ENCODE data around the gene GUCY1B1.

GUCY1B1 gene

GRCh38 chr4:155819066-155819465 is 60.2 kb downstream of the GUCY1B1 start:
- Histone ChIP-seq H3K79me1 (ENCODE audit: low read length) (no peaks in the 10 kb centered on the region), H3K4me2 (ENCODE audit: low read length) (no peak overlapping the region), H4K8ac (ENCODE audit: low read depth, low read length) (no peak overlapping the region), H2BK120ac (ENCODE audit: low read depth, low read length) (no peak overlapping the region), H3K4me3 (ENCODE audit: low read length) (no peak overlapping the region), H3K4ac (ENCODE audit: low read depth, low read length) (no peak overlapping the region), H3K23ac (ENCODE audit: low read length) (no peak overlapping the region), H4K5ac (ENCODE audit: low read length) (no peak overlapping the region), H3K36me3 (ENCODE audit: control insufficient read depth, insufficient read depth, low read length) (no peaks in the 10 kb centered on the region), H3K18ac (ENCODE audit: low read length) (no peak overlapping the region), H3K9ac (ENCODE audit: low read length) (no peak overlapping the region), H2BK15ac (replicated peaks; ENCODE audit: low read depth) (no peak overlapping the region), H2AK5ac (ENCODE audit: low read length) (no peak overlapping the region), H3K4me1 (ENCODE audit: control insufficient read depth, low read depth, low read length) (no peaks in the 10 kb centered on the region), H3K27ac (ENCODE audit: low read depth, low read length) (no peak overlapping the region), H2BK5ac (ENCODE audit: low read length) (no peak overlapping the region), H3K79me2 (ENCODE audit: control insufficient read depth, insufficient read depth, low read length) (no peaks in the 10 kb centered on the region), H3K27me3 (ENCODE audit: insufficient read depth, low read length, poor library complexity) (no peaks in the 10 kb centered on the region), H3K56ac (ENCODE audit: low read length) (no peak overlapping the region)
- WGBS (ENCODE audit: extremely low coverage, insufficient coverage, low lambda C conversion rate) = no CpG with 5 or more reads among the region's 1 CpG
- DNase-seq = no peak

GRCh38 chr4:155820887-155821518 is 62.2 kb downstream of the GUCY1B1 start:
- no CpG with 5 or more reads among the region's 4 CpGs for WGBS (ENCODE audit: extremely low coverage, insufficient coverage, low lambda C conversion rate)
- H3K79me1 ChIP-seq (ENCODE audit: low read length) = no peaks in the 10 kb centered on the region
- no peaks in the 10 kb centered on the region for H3K79me2 ChIP-seq (ENCODE audit: control insufficient read depth, insufficient read depth, low read length)
- H2BK5ac ChIP-seq (ENCODE audit: low read length) = no peak overlapping the region
- H4K5ac ChIP-seq (ENCODE audit: low read length) = no peak overlapping the region
- H3K4ac ChIP-seq (ENCODE audit: low read depth, low read length) = no peak overlapping the region
- H4K8ac ChIP-seq (ENCODE audit: low read depth, low read length) = no peak overlapping the region
- H3K4me1 ChIP-seq (ENCODE audit: control insufficient read depth, low read depth, low read length) = no peaks in the 10 kb centered on the region
- no peak overlapping the region for H3K4me3 ChIP-seq (ENCODE audit: low read length)
- H3K23ac ChIP-seq (ENCODE audit: low read length) = no peak overlapping the region
- H3K56ac ChIP-seq (ENCODE audit: low read length) = no peak overlapping the region
- H2AK5ac ChIP-seq (ENCODE audit: low read length) = no peak overlapping the region
- no peak overlapping the region for H2BK15ac ChIP-seq (replicated peaks; ENCODE audit: low read depth)
- H3K27ac ChIP-seq (ENCODE audit: low read depth, low read length) = no peak overlapping the region
- no peak overlapping the region for H3K4me2 ChIP-seq (ENCODE audit: low read length)
- no peak for DNase-seq
- H2BK120ac ChIP-seq (ENCODE audit: low read depth, low read length) = no peak overlapping the region
- H3K9ac ChIP-seq (ENCODE audit: low read length) = no peak overlapping the region
- no peak overlapping the region for H3K18ac ChIP-seq (ENCODE audit: low read length)
- H3K36me3 ChIP-seq (ENCODE audit: control insufficient read depth, insufficient read depth, low read length) = no peaks in the 10 kb centered on the region
- no peaks in the 10 kb centered on the region for H3K27me3 ChIP-seq (ENCODE audit: insufficient read depth, low read length, poor library complexity)

GRCh38 chr4:155822572-155822971 is 63.8 kb downstream of the GUCY1B1 start:
- DNase-seq = peak; percentile 60

GRCh38 chr4:155828628-155829027 is 69.8 kb downstream of the GUCY1B1 start:
- no peak overlapping the region for H2BK120ac ChIP-seq (ENCODE audit: low read depth, low read length)
- H3K4me1 ChIP-seq (ENCODE audit: control insufficient read depth, low read depth, low read length) = no peaks in the 10 kb centered on the region
- H3K4me2 ChIP-seq (ENCODE audit: low read length) = no peak overlapping the region
- H4K8ac ChIP-seq (ENCODE audit: low read depth, low read length) = no peak overlapping the region
- no peak overlapping the region for H2BK5ac ChIP-seq (ENCODE audit: low read length)
- no peaks in the 10 kb centered on the region for H3K27me3 ChIP-seq (ENCODE audit: insufficient read depth, low read length, poor library complexity)
- H3K4me3 ChIP-seq (ENCODE audit: low read length) = no peak overlapping the region
- H2AK5ac ChIP-seq (ENCODE audit: low read length) = no peak overlapping the region
- H3K36me3 ChIP-seq (ENCODE audit: control insufficient read depth, insufficient read depth, low read length) = no peaks in the 10 kb centered on the region
- H3K56ac ChIP-seq (ENCODE audit: low read length) = no peak overlapping the region
- H3K79me2 ChIP-seq (ENCODE audit: control insufficient read depth, insufficient read depth, low read length) = no peaks in the 10 kb centered on the region
- H2BK15ac ChIP-seq (replicated peaks; ENCODE audit: low read depth) = no peak overlapping the region
- no peak overlapping the region for H3K9ac ChIP-seq (ENCODE audit: low read length)
- WGBS (ENCODE audit: extremely low coverage, insufficient coverage, low lambda C conversion rate) = no CpG with 5 or more reads among the region's 3 CpGs
- no peak overlapping the region for H3K18ac ChIP-seq (ENCODE audit: low read length)
- no peak overlapping the region for H3K4ac ChIP-seq (ENCODE audit: low read depth, low read length)
- DNase-seq = no peak
- no peaks in the 10 kb centered on the region for H3K79me1 ChIP-seq (ENCODE audit: low read length)
- no peak overlapping the region for H3K27ac ChIP-seq (ENCODE audit: low read depth, low read length)
- H4K5ac ChIP-seq (ENCODE audit: low read length) = no peak overlapping the region
- H3K23ac ChIP-seq (ENCODE audit: low read length) = no peak overlapping the region

More at GRCh38 chr4:155822572-155822971, 63.8 kb downstream of the GUCY1B1 start:
- Histone ChIP-seq H3K36me3 (ENCODE audit: control insufficient read depth, insufficient read depth, low read length) (no peaks in the 10 kb centered on the region), H3K56ac (ENCODE audit: low read length) (no peak overlapping the region), H3K79me1 (ENCODE audit: low read length) (no peaks in the 10 kb centered on the region), H2BK5ac (ENCODE audit: low read length) (no peak overlapping the region), H2AK5ac (ENCODE audit: low read length) (no peak overlapping the region), H3K4ac (ENCODE audit: low read depth, low read length) (no peak overlapping the region), H3K27ac (ENCODE audit: low read depth, low read length) (no peak overlapping the region), H3K79me2 (ENCODE audit: control insufficient read depth, insufficient read depth, low read length) (no peaks in the 10 kb centered on the region), H3K23ac (ENCODE audit: low read length) (no peak overlapping the region), H3K4me3 (ENCODE audit: low read length) (no peak overlapping the region), H2BK15ac (replicated peaks; ENCODE audit: low read depth) (no peak overlapping the region), H3K18ac (ENCODE audit: low read length) (no peak overlapping the region), H3K4me1 (ENCODE audit: control insufficient read depth, low read depth, low read length) (no peaks in the 10 kb centered on the region), H3K27me3 (ENCODE audit: insufficient read depth, low read length, poor library complexity) (no peaks in the 10 kb centered on the region), H2BK120ac (ENCODE audit: low read depth, low read length) (no peak overlapping the region), H4K8ac (ENCODE audit: low read depth, low read length) (no peak overlapping the region), H3K4me2 (ENCODE audit: low read length) (no peak overlapping the region), H3K9ac (ENCODE audit: low read length) (no peak overlapping the region), H4K5ac (ENCODE audit: low read length) (no peak overlapping the region)
- WGBS (ENCODE audit: extremely low coverage, insufficient coverage, low lambda C conversion rate) = 100% methylated on average over 1 of the region's 3 CpGs

GRCh38 chr4:155832664-155833063 is 73.8 kb downstream of the GUCY1B1 start:
- no peak overlapping the region for H4K5ac ChIP-seq (ENCODE audit: low read length)
- H2AK5ac ChIP-seq (ENCODE audit: low read length) = no peak overlapping the region
- no peak overlapping the region for H3K18ac ChIP-seq (ENCODE audit: low read length)
- no peak overlapping the region for H3K27ac ChIP-seq (ENCODE audit: low read depth, low read length)
- H3K79me1 ChIP-seq (ENCODE audit: low read length) = no peaks in the 10 kb centered on the region
- H3K27me3 ChIP-seq (ENCODE audit: insufficient read depth, low read length, poor library complexity) = no peaks in the 10 kb centered on the region
- no peak overlapping the region for H3K4me2 ChIP-seq (ENCODE audit: low read length)
- H3K4ac ChIP-seq (ENCODE audit: low read depth, low read length) = no peak overlapping the region
- H3K23ac ChIP-seq (ENCODE audit: low read length) = no peak overlapping the region
- H2BK120ac ChIP-seq (ENCODE audit: low read depth, low read length) = no peak overlapping the region
- no peak overlapping the region for H4K8ac ChIP-seq (ENCODE audit: low read depth, low read length)
- no peak overlapping the region for H3K4me3 ChIP-seq (ENCODE audit: low read length)
- H3K79me2 ChIP-seq (ENCODE audit: control insufficient read depth, insufficient read depth, low read length) = no peaks in the 10 kb centered on the region
- no peak for DNase-seq
- H3K56ac ChIP-seq (ENCODE audit: low read length) = no peak overlapping the region
- no peak overlapping the region for H2BK15ac ChIP-seq (replicated peaks; ENCODE audit: low read depth)
- no peak overlapping the region for H2BK5ac ChIP-seq (ENCODE audit: low read length)
- H3K4me1 ChIP-seq (ENCODE audit: control insufficient read depth, low read depth, low read length) = no peaks in the 10 kb centered on the region
- no peaks in the 10 kb centered on the region for H3K36me3 ChIP-seq (ENCODE audit: control insufficient read depth, insufficient read depth, low read length)
- no peak overlapping the region for H3K9ac ChIP-seq (ENCODE audit: low read length)

- H2BK5ac ChIP-seq (ENCODE audit: low read length) = no peak overlapping the region
- no peak overlapping the region for H3K23ac ChIP-seq (ENCODE audit: low read length)
- no peak overlapping the region for H4K8ac ChIP-seq (ENCODE audit: low read depth, low read length)
- no peak overlapping the region for H3K4me2 ChIP-seq (ENCODE audit: low read length)
- H3K9ac ChIP-seq (ENCODE audit: low read length) = no peak overlapping the region
- no peak for DNase-seq
- H3K27ac ChIP-seq (ENCODE audit: low read depth, low read length) = no peak overlapping the region
- H3K56ac ChIP-seq (ENCODE audit: low read length) = no peak overlapping the region
- H3K36me3 ChIP-seq (ENCODE audit: control insufficient read depth, insufficient read depth, low read length) = no peaks in the 10 kb centered on the region
- no peak overlapping the region for H2BK120ac ChIP-seq (ENCODE audit: low read depth, low read length)
- no CpG with 5 or more reads among the region's 1 CpG for WGBS (ENCODE audit: extremely low coverage, insufficient coverage, low lambda C conversion rate)
- H3K4me1 ChIP-seq (ENCODE audit: control insufficient read depth, low read depth, low read length) = no peaks in the 10 kb centered on the region
- no peak overlapping the region for H3K4ac ChIP-seq (ENCODE audit: low read depth, low read length)
- no peak overlapping the region for H2BK15ac ChIP-seq (replicated peaks; ENCODE audit: low read depth)
- H2AK5ac ChIP-seq (ENCODE audit: low read length) = no peak overlapping the region
- H3K18ac ChIP-seq (ENCODE audit: low read length) = no peak overlapping the region
- H3K79me1 ChIP-seq (ENCODE audit: low read length) = no peaks in the 10 kb centered on the region
- H4K5ac ChIP-seq (ENCODE audit: low read length) = no peak overlapping the region
- H3K4me3 ChIP-seq (ENCODE audit: low read length) = no peak overlapping the region
- no peaks in the 10 kb centered on the region for H3K27me3 ChIP-seq (ENCODE audit: insufficient read depth, low read length, poor library complexity)
- H3K79me2 ChIP-seq (ENCODE audit: control insufficient read depth, insufficient read depth, low read length) = no peaks in the 10 kb centered on the region
Observed at GRCh38 chr4:155837203-155837796, 78.5 kb downstream of the GUCY1B1 start.
